ENCODE results near the gene MBD2.
"Not testable (repeated sequence)": the region's sequence is repeated elsewhere in the genome, so short reads cannot be mapped to it uniquely, and the experiment has no call there.

The MBD2 gene

DNA sequence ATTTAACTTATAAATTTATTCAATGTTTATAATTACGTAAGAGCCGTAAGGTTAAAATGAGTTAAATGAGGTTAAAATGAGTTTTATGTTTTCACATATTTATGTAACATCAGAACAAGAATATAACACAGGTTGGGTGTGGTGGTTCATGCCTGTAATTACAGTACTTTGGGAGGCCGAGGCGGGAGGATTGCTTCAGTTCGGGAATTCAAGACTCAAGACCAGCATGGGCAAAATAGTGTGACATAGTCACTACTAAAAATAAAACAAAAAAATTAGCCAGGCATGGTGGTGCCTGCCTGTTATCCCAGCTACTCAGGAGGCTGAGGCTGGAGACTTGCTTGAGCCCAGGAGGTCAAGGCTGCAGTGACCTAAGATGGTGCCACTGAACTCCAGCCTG, 9.3 kb upstream of the MBD2 start:
- no peaks in the 10 kb centered on the region for H3K9me3 ChIP-seq (ENCODE audit: insufficient read depth, low read depth, low read length)
- WGBS = 100% methylated on average over 3 of the region's 5 CpGs
- H3K4me3 ChIP-seq (ENCODE audit: low read length) = no peak overlapping the region
- H3K9ac ChIP-seq (ENCODE audit: low read depth, low read length) = no peak overlapping the region
- no peak overlapping the region for H3K27ac ChIP-seq (ENCODE audit: low read depth, low read length)
- no peaks in the 10 kb centered on the region for H3K36me3 ChIP-seq (ENCODE audit: insufficient read depth, low read length)
- peaks cover 16% of the 10 kb centered on the region for H3K4me1 ChIP-seq (ENCODE audit: insufficient read depth, low read length)
- no peaks in the 10 kb centered on the region for H3K27me3 ChIP-seq (ENCODE audit: insufficient read depth, low read length)

DNA sequence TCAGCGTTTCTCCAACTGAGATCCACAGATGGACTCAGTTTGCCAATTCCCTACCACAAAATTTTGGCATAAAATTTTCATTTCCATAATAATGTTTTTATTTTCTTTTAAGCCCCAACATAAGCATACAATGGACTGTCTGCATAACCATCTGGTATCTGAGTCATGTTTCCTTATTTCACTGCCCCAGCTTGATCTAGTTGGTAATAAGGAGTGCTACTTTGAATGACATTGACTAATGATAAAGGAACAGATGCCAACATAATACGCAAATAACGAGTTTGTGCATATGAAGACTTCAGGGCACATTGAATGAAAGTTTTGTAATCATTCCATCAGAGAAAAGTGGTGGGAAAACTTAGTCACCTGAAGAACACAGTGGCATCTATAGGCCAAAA, 8.8 kb upstream of the MBD2 start:
- 93% methylated on average over 3 of the region's 3 CpGs for WGBS
- H3K9ac ChIP-seq (ENCODE audit: low read depth, low read length) = no peak overlapping the region
- peaks cover 21% of the 10 kb centered on the region for H3K4me1 ChIP-seq (ENCODE audit: insufficient read depth, low read length)
- H3K36me3 ChIP-seq (ENCODE audit: insufficient read depth, low read length) = no peaks in the 10 kb centered on the region
- no peak overlapping the region for H3K27ac ChIP-seq (ENCODE audit: low read depth, low read length)
- H3K9me3 ChIP-seq (ENCODE audit: insufficient read depth, low read depth, low read length) = no peaks in the 10 kb centered on the region
- H3K4me3 ChIP-seq (ENCODE audit: low read length) = no peak overlapping the region
- no peaks in the 10 kb centered on the region for H3K27me3 ChIP-seq (ENCODE audit: insufficient read depth, low read length)

DNA sequence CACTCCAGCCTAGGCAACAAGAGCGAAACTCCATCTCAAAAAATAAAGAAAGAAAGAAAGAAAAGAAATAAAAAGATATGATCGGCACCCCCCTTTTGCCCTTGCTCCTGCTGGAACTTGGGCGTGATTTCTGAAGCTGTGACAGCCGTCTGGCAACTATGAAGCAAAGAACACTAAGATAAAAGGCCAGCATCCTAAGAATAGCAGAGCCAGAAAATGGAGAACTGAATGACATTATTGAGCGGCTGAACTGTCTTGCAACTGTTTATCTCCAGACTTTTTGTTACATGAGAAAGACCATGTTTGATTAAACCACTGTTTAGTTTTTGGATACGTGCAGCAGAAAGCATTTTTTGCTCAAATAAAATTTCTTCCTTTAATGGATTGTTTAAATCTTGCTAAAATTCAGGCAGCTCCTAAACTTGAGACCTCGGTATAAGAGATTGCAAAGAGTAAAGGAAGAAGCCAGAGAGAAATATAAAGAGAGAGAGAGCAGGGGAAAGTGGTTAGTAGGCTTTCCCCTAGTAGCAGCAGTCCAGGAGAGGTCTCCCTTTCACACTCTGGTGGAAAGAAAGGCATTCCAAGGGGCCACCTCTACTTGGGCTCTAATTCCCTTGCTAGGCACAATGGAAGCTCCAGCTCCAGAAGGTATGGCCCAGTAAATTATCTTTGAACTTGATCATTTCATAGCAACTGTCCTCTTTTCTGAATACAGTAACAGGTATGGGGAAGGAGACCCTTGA, 8.2 kb upstream of the MBD2 start:
- H3K27ac ChIP-seq (ENCODE audit: low read depth, low read length) = no peak overlapping the region
- no peaks in the 10 kb centered on the region for H3K9me3 ChIP-seq (ENCODE audit: insufficient read depth, low read depth, low read length)
- peaks cover 25% of the 10 kb centered on the region for H3K4me1 ChIP-seq (ENCODE audit: insufficient read depth, low read length)
- no peaks in the 10 kb centered on the region for H3K36me3 ChIP-seq (ENCODE audit: insufficient read depth, low read length)
- 91% methylated on average over 7 of the region's 7 CpGs for WGBS
- no peak overlapping the region for H3K4me3 ChIP-seq (ENCODE audit: low read length)
- no peaks in the 10 kb centered on the region for H3K27me3 ChIP-seq (ENCODE audit: insufficient read depth, low read length)
- H3K9ac ChIP-seq (ENCODE audit: low read depth, low read length) = no peak overlapping the region

DNA sequence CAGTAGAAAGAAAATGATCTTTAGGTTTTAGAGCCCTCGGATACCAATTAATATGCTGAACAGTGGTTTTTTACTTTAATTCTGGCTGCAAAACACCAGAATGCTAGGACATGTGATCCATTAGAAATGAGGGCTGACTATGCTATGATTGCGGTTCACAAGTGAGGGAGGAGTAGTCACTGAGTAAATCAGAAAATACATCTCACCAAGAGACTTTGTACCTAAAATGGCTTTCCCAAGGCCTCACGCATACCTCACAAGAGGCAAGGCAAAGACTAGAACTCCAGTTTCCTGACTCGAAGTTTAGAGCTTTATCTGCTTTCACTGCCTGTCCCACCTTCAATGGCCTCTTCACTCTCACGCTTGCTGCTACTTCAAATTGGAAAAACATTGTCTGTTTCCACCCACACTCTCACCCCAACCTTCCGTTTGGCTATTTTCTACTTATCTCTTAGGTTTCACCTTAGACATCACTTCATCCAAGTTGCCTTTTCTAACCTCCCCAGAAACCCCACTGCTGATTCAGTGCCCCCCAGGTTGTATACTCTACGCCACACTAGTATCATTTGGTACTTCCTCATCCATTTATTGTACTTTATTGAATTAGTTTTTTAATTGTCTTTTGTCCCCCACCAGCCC, 5.1 kb upstream of the MBD2 start:
- no peaks in the 10 kb centered on the region for H3K9me3 ChIP-seq (ENCODE audit: insufficient read depth, low read depth, low read length)
- H3K9ac ChIP-seq (ENCODE audit: low read depth, low read length) = no peak overlapping the region; the same call in 1 of the 2 replicates
- peaks cover 32% of the 10 kb centered on the region for H3K4me1 ChIP-seq (ENCODE audit: insufficient read depth, low read length)
- no peaks in the 10 kb centered on the region for H3K27me3 ChIP-seq (ENCODE audit: insufficient read depth, low read length)
- no peak overlapping the region for H3K27ac ChIP-seq (ENCODE audit: low read depth, low read length)
- 88% methylated on average over 7 of the region's 7 CpGs for WGBS
- H3K36me3 ChIP-seq (ENCODE audit: insufficient read depth, low read length) = no peaks in the 10 kb centered on the region
- no peak overlapping the region for H3K4me3 ChIP-seq (ENCODE audit: low read length)

DNA sequence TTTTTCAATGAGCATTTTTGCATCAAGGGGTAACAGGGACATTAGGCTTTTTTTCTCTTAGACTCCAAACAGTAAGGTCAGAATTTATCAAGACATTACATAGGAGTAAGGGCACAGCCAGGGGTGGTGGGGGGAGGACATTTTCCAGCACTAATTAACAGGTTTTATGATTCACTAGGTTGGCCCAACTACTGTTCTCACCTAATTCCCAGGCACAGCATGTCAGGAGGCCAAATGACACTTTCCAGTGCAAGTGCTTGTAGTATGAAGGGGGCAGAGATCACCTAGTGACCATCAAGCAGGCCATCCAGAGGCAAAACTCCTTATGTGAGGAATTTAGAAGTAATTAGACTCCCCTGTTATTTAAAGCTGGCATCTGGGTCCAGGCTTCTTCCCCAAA, 3.9 kb upstream of the MBD2 start:
- Histone ChIP-seq H3K4me1 (ENCODE audit: insufficient read depth, low read length) (peaks cover 33% of the 10 kb centered on the region), H3K9ac (ENCODE audit: low read depth, low read length) (no peak overlapping the region), H3K36me3 (ENCODE audit: insufficient read depth, low read length) (no peaks in the 10 kb centered on the region), H3K27ac (ENCODE audit: low read depth, low read length) (no peak overlapping the region), H3K4me3 (ENCODE audit: low read length) (no peak overlapping the region), H3K27me3 (ENCODE audit: insufficient read depth, low read length) (no peaks in the 10 kb centered on the region), H3K9me3 (ENCODE audit: insufficient read depth, low read depth, low read length) (no peaks in the 10 kb centered on the region)

DNA sequence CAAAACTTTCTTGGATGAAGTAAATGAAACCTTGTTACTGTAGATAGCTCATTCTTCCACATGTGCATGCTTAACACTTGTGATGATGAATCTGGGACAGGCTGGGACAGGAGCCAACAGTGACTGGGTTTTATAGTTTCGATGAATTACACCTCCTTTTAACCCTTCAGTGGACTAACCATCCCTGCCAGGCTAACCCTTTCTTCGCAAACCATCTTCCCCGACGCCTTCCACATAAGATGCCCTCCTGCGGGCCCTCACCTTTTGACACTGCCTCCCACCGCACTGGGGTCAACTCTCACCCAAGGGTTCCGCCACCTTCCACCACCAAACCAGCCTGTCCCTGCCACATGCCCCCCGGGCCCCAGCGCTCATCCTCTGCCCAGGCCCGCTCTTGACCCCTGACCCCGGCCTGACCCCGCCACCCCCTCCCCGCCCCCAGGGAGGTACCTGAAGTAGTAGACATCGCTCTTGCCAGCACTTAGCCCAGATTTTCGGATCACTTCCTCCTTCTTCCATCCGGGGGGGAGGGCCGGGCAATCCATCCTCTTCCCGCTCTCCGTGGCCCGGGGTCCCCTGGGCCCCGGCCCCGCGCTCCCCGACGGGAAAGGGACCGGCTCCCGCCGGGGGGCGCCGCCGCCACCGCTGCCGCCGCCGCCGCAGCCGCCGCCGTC, 764 bp downstream of the MBD2 start:
- peaks cover 6% of the 10 kb centered on the region; the same call in 1 of the 2 replicates for H3K36me3 ChIP-seq (ENCODE audit: insufficient read depth, low read length)
- no peaks in the 10 kb centered on the region for H3K9me3 ChIP-seq (ENCODE audit: insufficient read depth, low read depth, low read length)
- peaks cover 38% of the 10 kb centered on the region for H3K4me1 ChIP-seq (ENCODE audit: insufficient read depth, low read length)
- H3K27ac ChIP-seq (ENCODE audit: low read depth, low read length) = no peak overlapping the region
- peak overlapping the region; percentile 56; the same call in 1 of the 2 replicates for H3K9ac ChIP-seq (ENCODE audit: low read depth, low read length)
- H3K4me3 ChIP-seq (ENCODE audit: low read length) = peak overlapping the region; percentile 82
- no peaks in the 10 kb centered on the region for H3K27me3 ChIP-seq (ENCODE audit: insufficient read depth, low read length)
- 1% methylated on average over 39 of the region's 39 CpGs for WGBS

DNA sequence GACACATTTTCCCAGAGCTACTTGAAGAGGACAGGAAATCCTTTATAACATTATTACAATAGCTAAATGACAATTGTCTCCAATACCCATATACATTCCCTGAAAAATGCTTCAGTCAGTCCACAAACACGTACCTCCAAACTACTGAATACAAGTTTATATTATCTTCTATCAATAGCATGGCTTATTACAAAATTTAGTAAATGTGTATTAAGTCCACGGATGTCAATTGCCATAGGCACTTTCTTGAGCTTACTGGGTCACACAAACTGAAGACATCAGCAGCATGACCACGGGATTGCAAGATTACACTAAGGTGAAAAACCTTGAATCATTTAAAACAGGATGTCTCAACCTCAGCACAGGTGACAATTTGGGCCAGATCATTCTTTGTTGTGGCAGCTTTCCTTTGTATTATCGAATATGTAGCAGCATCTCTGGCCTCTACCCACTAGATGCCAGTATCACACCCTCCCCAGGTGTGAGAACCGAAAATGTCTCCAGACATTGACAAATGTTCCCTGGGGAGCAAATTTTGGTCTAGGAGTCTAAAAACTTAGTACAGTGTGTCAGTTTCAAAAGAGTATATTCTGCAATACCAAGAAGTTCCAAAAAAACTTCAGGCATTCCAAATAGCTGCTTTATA, 1.4 kb downstream of the MBD2 start:
- Histone ChIP-seq H3K4me3 (ENCODE audit: low read length) (peak overlapping the region; percentile 82), H3K9me3 (ENCODE audit: insufficient read depth, low read depth, low read length) (no peaks in the 10 kb centered on the region), H3K4me1 (ENCODE audit: insufficient read depth, low read length) (peaks cover 32% of the 10 kb centered on the region), H3K27me3 (ENCODE audit: insufficient read depth, low read length) (no peaks in the 10 kb centered on the region), H3K27ac (ENCODE audit: low read depth, low read length) (no peak overlapping the region), H3K9ac (ENCODE audit: low read depth, low read length) (peak overlapping the region; percentile 56; the same call in 1 of the 2 replicates), H3K36me3 (ENCODE audit: insufficient read depth, low read length) (peaks cover 6% of the 10 kb centered on the region; the same call in 1 of the 2 replicates)
- WGBS = 61% methylated on average over 5 of the region's 5 CpGs

DNA sequence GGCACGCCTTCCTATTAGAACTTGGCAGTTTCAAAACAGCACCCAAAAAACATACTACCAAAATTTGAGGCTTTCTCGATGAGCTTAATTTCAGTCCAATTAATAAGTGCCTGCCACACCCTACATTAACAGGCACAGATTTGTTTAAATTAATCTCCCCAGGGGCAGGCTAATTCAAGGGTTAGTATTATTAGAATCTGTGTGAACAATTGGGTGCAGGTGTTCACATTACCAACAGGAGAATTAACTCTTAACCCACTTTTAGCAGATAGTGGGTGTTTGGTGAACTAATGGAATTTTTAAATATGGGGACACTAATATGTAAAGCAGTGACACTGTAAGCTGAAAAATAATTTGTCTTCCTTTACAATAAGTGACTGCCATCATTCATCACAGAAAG, 4.1 kb downstream of the MBD2 start:
- H3K36me3 ChIP-seq (ENCODE audit: insufficient read depth, low read length) = peaks cover 6% of the 10 kb centered on the region; the same call in 1 of the 2 replicates
- no peak overlapping the region for H3K4me3 ChIP-seq (ENCODE audit: low read length)
- WGBS = 97% methylated on average over 2 of the region's 2 CpGs
- H3K27me3 ChIP-seq (ENCODE audit: insufficient read depth, low read length) = no peaks in the 10 kb centered on the region
- H3K27ac ChIP-seq (ENCODE audit: low read depth, low read length) = no peak overlapping the region
- H3K9ac ChIP-seq (ENCODE audit: low read depth, low read length) = no peak overlapping the region
- H3K9me3 ChIP-seq (ENCODE audit: insufficient read depth, low read depth, low read length) = no peaks in the 10 kb centered on the region
- H3K4me1 ChIP-seq (ENCODE audit: insufficient read depth, low read length) = peaks cover 29% of the 10 kb centered on the region

DNA sequence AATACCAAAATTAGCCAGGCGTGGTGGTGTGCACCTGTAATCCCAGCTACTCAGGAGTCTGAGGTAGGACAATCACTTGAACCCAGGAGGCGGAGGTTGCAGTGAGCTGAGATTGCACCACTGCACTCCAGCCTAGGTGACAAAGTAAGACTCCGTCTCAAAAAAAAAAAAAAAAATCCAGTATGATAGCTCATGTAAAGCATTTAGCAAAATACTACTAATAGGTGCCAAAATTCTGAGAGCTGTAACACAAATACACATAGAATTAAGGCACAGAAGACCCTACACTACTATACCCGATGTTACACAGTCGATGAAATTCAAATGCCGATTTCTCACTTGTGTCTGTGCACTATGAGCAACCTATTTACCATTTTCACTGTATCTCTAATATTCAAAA, 5.7 kb downstream of the MBD2 start:
- not testable (repeated sequence) for H3K27ac ChIP-seq (ENCODE audit: low read depth, low read length); H3K4me3 ChIP-seq (ENCODE audit: low read length); H3K27me3 ChIP-seq (ENCODE audit: insufficient read depth, low read length); H3K9ac ChIP-seq (ENCODE audit: low read depth, low read length); H3K9me3 ChIP-seq (ENCODE audit: insufficient read depth, low read depth, low read length); H3K36me3 ChIP-seq (ENCODE audit: insufficient read depth, low read length)
- peaks cover 23% of the 10 kb centered on the region for H3K4me1 ChIP-seq (ENCODE audit: insufficient read depth, low read length)
- 94% methylated on average over 6 of the region's 6 CpGs for WGBS

DNA sequence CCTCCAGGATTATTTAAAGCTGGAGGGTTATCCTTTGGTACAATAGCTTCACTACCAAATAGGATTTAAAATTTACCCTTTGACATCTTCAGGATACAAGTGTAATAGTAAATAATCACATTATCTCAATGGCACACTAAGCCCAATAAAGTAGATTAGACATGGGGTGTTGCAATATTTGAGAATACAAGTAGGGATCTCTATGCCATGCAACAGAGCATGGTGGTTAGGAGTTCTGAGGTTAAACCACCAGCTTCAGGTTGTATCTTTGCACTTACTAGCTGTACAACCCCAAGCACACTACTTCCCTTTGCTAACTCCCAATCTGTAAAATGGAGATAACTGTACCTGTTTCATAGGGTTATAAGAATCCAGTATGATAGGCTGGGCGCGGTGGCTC, 6.2 kb downstream of the MBD2 start:
- peaks cover 21% of the 10 kb centered on the region for H3K4me1 ChIP-seq (ENCODE audit: insufficient read depth, low read length)
- no peak overlapping the region for H3K9ac ChIP-seq (ENCODE audit: low read depth, low read length)
- H3K27ac ChIP-seq (ENCODE audit: low read depth, low read length) = no peak overlapping the region
- 94% methylated on average over 2 of the region's 2 CpGs for WGBS
- H3K9me3 ChIP-seq (ENCODE audit: insufficient read depth, low read depth, low read length) = no peaks in the 10 kb centered on the region
- H3K4me3 ChIP-seq (ENCODE audit: low read length) = no peak overlapping the region
- peaks cover 6% of the 10 kb centered on the region; the same call in 1 of the 2 replicates for H3K36me3 ChIP-seq (ENCODE audit: insufficient read depth, low read length)
- no peaks in the 10 kb centered on the region for H3K27me3 ChIP-seq (ENCODE audit: insufficient read depth, low read length)

DNA sequence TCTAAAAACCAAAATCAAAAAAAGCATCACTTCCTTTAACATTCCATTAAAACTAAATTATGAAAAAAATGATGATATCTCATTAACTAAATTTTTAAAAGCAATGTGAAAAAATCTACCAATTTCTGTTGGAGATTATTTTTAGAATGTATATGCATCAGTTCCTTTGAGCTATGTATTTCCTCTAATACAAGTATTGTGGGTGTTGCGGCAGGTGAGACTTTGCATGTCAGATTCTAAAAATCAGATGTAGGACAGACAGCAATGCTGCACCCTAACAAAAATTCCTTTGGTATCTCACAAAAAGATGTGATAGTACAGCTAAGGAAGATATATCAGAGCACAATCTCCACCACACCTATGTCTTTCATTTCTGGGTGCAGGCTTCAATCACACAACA, 6.8 kb downstream of the MBD2 start:
- no peak overlapping the region for H3K27ac ChIP-seq (ENCODE audit: low read depth, low read length)
- H3K27me3 ChIP-seq (ENCODE audit: insufficient read depth, low read length) = no peaks in the 10 kb centered on the region
- WGBS = 100% methylated on average over 1 of the region's 1 CpG
- no peaks in the 10 kb centered on the region for H3K9me3 ChIP-seq (ENCODE audit: insufficient read depth, low read depth, low read length)
- H3K4me1 ChIP-seq (ENCODE audit: insufficient read depth, low read length) = peaks cover 14% of the 10 kb centered on the region
- no peak overlapping the region for H3K9ac ChIP-seq (ENCODE audit: low read depth, low read length)
- H3K4me3 ChIP-seq (ENCODE audit: low read length) = no peak overlapping the region
- peaks cover 4% of the 10 kb centered on the region; the same call in 1 of the 2 replicates for H3K36me3 ChIP-seq (ENCODE audit: insufficient read depth, low read length)
